ENCODE measurements around the gene DAZAP1.
"Not testable (repeated sequence)": the region's sequence is repeated elsewhere in the genome, so short reads cannot be mapped to it uniquely, and the experiment has no call there.

DAZAP1 gene

DNA sequence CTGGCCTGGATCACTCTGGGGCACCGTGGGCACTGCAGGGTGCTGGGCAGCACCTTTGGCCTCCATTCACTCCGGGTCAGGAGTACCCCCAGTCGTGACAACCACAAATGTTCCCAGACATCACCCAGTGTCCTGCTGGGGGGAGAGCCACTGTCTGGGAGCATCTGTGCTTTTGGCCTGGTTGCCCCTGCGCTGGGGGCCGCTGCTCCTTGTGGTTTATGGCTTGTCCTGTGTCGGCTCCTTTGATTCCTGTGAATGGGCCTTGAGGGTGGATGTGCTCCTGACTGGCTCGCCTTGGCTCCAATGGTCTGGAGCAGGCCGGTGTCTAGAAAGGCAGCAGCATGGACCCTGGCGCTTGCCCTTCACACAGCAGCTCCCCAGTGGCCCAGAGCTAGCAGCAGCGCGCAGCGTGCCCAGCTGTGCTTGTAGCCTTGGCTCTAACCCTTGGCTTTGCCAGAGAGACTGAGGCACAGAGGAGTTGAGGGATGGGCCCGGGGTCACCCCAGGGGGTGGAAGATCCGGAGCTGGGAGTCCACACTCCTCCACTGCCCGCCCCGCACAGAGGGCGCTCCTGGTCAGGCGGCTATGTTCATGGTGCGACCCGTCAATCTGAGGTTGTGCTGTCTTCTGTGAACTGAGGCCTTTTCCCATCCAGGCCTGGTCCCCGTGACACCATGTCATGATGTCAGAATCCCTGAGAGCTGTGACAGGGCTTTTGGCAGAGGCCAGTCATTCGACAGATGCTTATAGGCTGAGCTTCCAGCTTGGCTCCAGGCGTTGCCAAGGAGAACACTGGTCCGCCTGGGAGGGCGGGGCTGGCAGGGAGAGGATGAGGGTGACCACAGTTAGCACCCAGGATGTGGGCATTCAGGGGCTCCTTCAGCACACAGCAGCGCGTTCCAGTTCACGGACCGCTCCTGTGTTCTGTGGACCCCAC lies 4.1 kb downstream of the DAZAP1 start:
- peak; percentile 52 for DNase-seq

DNA sequence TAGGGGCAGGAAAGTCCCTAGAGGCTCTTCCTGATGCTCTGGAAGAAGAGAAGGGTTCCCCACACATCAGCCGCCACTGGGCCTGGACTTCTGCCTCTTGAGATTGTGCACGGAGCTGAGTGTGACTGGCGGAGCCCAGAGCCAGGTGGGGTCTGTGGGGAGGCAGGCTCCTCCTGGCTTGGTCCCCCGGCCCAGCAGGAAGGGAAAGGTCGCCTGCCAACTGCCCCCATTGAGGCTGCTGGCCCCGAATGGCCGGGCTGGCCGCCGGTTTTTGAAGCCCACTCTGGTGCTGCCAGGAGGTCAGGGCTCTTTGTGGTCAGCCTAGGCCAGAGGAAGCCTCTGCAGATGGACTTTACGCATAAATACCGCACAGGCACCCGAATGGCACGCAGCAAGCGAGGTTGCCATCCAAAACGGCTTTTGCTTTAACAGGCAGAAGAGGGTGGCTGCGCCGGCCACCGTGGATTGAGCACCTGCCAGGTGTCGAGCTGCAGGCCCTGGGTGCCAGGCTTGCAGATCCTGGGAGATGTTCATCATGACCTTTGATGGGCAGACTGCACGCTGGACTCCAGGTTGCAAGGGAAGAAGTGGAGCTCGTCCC lies 5.0 kb downstream of the DAZAP1 start:
- DNase-seq, result no peak

DNA sequence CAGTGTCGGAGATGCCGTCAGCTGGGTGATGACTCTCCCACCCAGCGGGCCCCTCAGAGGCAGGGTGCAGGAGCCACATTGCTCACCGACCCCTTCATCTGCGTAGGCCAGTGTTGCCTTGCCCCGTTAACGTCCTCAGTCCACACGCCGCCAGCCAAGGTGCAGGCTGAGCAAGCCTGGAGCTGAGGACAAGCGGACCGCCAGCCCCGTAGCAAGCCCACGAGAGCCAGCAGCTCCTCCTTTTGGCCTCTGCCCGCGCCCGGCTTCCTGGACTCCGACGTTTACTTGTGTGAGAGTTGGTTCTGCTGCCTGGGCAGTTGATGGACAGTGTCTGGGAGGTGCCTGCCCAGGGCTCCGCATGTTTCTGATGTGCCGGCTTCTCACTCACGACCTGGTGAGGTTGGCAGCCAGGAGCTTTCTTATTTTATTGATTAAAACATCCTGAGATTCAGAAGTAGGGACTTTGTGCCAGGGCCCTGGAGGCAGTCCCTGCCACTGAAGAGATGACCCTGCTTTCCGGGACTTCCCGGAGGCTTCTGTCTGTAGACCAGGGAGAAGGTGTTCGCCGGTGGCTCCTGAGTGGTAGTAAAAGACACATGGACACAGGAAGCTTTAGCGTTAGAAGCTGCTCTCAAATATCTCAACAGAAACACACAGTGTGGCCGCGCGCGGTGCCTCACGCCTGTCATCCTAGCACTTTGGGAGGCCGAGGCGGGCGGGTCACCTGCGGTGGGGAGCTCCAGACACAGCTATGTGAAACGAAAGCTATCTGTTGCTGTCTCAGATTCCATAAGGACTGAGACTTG lies 5.8 kb downstream of the DAZAP1 start:
- no peak for DNase-seq

DNA sequence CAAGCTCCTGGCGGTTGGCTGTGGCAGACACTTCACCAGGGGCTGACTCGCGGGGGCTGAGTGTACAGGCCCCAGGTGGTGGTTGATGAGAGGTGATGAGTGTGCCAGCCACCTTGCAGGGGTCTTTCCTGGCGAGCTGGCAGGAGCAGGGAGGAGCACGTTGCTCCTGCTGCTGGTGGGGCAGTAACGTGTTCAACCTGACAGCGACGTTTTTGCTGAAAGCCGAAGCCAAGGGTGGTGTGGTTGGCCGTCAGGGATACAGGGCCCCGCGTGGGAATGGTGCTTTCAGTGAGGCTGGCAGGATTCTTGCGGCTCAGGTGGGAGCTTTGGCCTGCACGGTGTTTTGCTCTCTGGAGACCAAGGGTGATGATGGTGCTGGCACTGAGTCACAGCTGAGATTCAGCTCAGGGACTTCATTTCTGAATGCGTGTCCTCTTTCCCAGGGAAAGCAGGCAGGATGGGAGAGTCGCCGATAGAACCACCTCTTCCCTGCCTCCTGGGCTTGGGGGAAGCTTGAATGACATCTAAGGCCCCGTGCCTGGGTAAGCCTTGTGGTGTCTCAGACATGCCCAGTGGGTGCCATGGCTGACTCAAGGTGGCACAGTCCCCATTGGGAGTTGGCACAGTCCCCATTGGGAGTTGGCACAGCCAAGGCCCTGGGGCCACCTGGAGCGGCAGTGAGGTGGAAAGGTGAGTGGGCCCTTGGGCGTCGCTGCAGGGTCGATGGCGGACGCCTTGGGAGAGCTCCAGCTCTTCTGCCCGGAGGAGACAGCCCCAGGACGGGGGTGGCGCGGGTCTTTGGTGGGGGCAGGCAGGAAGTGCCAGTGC lies 8.8 kb downstream of the DAZAP1 start:
- DNase-seq, result no peak

DNA sequence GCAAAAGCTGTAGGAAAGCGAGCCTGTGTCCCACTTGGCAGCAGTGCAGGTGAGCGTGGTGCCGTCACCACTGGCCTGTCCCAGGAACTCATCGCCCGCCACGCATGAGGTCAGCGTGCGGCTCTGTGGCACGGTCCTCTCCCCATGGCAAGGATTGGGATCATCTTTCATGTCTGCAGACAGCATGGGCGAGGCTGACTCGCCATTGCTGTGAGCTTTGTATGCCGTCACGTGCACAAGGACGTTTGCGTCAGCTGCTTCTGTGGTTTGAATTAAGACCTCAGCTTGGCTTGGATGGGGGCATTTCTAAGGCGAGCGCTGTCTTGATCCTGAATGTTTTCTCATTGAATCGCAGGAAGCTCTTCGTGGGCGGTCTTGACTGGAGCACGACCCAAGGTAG lies 9.8 kb downstream of the DAZAP1 start:
- DNase-seq, result no peak

DNA sequence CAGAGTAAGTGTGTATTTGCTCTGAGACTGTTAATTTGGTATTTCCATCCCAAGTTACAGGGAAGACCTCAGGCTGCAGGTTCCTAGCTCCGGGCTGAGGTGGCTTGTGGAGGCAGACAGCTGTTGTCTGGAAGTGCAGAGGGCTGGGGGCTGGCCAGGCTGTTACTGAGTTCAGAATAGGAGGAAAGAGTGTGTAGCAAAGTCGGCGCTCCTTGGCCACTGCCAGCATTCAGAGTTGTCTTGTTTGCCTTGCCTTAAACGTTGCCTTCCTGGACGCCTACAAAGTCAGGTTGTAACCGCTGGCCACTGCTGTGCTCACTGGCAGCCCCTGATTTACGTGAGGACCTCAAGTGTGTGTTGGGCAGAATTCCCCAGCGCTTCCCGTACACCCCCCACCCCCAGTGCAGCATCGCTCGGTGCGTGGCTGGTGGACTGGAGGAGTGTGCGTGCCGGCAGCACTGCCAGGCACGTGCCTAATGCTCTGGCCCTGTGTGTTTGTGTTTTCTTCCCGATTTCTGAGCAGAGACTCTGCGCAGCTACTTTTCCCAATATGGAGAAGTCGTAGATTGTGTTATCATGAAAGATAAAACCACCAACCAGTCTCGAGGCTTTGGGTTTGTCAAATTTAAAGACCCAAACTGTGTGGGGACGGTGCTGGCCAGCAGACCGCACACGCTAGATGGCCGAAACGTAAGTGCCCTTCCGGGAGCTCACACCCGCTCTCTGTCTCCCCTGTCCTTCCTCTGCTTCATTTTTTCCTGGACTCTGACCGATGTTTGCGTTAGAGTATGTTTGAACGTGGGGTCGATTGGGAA lies 10.5 kb downstream of the DAZAP1 start:
- DNase-seq, result no peak

DNA sequence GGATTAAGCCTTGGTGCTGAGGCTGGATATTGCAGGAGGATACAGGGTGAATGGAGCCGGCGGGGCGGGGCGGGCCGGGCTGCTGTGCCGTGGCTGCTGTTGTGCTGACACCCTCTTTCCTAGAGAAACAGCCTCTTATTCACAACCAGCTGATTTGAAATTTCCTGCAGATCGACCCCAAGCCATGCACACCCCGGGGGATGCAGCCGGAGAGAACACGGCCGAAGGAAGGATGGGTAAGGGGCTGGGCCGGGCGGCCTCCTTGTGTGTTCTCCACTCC lies 11.1 kb downstream of the DAZAP1 start:
- DNase-seq, result no peak

DNA sequence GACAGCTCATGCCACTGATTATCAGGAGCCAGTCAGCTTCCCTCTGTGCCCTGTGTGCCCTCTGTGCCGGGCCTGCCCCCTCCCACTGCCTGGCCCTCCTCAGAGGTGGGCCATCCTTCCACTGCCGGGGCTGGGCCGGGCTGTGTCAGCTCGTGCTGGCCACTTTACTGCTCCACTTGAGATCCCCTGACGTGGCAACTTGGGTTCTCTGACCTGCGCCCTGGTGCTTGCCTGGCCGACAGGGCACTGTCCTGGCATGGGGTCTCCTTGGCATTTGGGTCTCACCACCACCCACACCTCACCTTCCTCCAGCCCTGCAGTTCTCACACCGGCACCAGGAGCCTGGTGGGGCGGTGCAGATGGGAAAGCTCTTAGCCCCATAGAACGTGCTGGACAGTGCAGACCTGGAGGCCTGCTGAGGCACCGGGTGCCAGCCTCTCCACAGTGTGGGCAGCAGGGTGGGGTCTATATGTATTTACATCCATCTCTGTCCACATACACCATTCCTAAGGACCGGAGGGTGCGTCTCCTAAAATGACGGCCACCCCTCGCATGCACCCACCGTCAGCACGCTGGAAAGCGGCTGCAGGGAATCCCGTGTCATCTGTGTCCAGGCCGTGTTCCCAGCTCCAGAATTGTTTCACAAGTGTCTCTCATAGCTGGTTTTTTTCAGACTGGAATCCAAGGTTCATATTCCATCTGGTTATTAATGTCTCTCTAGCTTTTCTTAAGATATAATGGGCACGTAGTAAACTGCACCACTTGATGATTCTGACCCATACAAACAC lies 11.8 kb downstream of the DAZAP1 start:
- no peak for DNase-seq

DNA sequence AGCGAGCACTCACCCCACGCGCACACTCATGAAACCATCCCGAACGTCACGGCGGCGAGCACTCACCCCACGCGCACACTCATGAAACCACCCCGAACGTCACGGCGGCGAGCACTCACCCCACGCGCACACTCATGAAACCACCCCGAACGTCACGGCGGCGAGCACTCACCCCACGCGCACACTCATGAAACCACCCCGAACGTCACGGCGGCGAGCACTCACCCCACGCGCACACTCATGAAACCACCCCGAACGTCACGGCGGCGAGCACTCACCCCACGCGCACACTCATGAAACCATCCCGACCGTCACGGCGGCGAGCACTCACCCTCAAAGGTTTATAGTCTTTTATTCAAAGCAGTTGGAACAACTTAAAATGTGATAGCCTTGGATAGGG lies 12.7 kb downstream of the DAZAP1 start:
- not testable (repeated sequence) for DNase-seq

DNA sequence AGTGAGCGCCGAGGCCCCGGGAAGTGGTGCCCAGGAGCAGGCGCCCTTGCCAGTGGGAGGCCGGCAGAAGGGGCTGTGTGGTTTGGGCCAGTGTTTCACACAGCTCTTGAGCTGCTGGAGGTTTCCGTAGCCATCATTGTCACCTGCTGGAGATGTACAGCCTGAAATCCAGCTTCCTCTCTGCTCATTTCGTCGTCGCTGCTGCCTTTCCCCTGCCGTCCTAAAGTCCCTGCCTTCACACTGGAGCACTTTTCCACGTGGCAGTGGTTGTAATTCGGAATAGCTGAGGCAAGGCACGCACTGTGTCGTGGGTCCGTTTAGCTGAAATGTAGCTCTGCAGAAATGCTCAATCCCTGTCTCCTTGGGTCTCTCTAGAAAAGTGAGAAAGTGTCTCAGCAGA lies 13.2 kb downstream of the DAZAP1 start:
- DNase-seq, result no peak

DNA sequence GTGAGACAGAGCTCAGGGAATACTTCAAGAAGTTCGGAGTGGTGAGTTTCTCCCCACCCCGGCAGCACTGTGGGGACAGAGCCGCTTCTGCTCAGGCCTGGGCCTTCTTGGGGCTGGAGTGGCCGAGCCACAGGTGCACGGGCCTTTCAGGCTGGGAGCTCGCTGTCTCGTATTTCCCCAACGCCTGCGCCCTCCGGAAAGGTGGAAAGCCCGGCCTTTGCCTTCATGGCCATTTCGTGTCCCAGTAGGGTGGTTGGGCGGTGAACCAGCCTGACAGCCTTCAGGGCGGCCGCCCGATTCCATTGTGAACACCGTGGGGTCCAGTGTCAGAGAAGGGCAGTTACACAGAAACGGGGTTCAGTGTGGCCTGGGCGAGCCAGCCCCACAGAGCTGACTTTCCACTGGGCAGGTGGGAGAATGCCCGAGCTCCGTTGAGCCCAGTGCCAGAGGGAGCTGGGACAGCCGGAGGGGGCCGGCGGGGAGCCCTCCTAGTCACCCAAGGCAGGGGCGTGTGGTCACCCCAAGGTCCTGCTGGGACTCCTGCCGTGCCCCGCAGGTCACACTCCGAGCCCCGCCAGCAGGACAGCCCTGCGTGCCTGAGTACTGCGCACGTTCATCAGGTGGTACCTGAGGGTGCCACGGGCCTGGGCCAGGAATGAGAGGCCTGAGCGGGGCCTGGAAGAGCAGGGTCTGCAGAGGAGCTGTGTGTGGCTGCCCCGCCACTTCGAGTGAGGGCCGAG lies 14.0 kb downstream of the DAZAP1 start:
- DNase-seq, result no peak

DNA sequence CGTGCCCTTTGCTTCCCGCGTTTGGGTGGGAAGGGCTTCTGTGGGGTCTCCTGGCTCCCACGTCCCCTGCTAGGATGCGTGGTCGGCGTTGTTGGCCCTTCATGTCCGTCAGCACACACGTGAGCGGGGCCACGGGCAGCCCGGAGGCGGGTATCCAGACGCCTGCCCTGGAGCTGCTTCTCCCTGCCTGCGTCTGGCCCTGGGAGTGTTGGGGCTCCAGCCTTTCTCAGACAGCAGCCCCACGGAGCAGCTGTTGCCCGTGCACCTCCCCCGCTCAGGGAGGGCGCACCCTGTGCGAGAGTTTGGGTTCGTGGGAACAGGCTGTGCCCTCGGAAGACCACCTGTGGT lies 14.5 kb downstream of the DAZAP1 start:
- no peak for DNase-seq

DNA sequence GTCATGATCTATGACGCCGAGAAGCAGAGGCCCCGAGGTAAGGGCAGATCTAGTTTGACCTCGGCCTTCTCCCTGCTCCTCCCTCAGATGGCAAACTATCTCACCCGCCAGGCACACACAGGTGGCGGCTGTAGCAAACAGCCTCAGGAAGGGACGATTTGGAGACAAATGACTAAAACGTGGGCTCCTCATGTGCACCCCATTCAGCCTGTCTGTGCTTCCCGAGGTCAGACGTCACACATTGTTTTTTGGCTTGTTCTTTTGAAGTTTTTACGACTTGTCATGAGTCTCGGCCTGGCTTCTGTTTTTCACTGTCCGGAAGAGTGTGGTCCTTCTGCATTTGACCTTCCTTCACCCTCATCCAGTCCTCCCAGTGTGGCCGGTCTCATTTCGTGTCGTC lies 15.0 kb downstream of the DAZAP1 start:
- no peak for DNase-seq

DNA sequence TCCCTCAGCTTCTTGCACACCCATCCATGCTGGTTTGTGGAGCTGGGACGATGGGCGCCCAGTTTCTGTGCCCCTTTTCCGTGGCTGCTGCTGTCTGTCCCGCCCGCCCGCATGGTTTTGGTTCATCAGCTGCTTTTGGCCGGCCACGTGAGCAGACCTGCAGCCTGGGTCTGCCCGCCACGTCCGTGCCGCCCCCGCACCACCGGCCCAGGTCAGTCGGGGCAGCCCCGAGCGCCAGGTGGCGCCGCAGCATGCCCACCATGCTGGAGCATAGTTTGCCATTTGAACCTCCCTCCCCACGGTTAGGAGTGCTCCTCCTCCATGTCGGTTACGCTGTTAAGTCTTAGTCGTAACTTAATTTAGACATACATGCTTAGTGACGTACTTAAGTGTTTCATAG lies 15.6 kb downstream of the DAZAP1 start:
- DNase-seq, result no peak

DNA sequence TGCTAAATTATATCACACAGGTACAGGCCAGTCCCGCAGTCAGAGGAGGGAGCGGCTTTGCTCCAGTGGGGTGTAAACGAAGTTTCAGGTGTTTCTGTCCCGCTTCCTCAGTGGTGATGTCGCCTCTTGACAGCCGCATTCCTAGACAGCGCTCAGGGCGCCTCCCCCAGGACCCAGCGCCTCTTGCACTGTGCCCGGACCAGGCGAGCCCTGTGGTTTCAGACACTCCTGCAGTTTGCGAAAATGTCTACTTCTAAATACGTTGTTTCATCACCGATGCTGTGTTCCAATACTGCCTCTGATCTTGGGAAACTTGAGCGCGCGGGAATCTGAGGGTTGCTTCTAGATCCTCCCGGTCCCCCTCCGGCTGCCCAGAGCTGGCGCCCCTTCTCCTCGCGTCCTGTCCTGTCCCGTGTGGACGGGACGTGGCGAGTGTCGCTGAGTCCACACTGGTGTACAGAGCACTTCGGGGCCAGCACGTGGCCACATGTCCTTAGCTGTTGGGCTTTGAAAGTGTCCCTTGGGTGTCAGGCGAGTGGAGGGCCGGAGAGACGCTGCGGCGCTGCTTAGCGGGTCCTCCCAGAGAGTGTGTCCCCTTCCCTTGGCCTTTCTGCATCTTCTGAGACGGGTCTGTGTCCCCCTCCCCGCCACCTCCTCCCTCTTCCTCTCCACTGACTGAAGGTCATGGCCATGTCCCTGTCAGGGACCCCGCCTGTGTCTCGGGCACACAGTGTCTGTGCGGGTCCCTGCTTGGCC lies 16.2 kb downstream of the DAZAP1 start:
- DNase-seq, result no peak

DNA sequence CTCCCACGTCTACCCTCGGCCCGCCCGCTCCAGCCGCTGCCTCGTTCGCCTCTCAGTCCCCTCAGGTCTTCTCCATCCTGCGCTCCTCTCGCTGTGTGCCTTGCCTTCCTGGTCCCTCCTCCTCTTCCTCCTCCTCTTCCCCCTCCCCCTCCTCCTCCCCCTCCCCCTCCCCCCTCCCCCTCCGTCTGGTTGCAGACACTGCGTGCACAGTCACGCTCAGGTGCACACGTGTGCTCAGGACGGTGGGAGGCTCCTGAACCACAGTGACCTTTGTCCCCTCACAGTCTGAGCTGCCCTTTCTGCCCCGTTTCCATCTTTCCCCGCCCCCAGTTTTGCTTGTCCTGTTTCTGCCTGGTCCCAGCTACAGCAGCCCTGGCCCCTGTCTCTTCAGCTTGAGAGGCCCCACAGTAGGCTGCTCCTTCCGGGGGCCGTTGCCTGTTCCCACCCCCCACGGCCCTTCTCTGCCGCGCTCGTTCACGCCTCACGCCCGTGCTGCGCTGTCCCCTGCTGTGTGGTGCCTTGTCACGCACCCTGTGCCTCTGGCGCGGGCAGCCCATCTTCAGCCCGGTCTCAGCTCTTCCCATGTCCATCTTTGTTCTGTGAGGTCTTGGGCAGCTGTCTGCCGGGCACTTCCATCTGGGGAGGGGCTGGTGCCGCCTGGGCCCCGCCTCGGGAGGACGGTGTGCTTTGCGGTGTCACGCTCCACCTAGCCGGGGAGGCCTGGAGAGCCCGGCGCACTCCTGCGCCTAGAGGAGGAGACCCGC lies 17.0 kb downstream of the DAZAP1 start:
- no peak for DNase-seq

DNA sequence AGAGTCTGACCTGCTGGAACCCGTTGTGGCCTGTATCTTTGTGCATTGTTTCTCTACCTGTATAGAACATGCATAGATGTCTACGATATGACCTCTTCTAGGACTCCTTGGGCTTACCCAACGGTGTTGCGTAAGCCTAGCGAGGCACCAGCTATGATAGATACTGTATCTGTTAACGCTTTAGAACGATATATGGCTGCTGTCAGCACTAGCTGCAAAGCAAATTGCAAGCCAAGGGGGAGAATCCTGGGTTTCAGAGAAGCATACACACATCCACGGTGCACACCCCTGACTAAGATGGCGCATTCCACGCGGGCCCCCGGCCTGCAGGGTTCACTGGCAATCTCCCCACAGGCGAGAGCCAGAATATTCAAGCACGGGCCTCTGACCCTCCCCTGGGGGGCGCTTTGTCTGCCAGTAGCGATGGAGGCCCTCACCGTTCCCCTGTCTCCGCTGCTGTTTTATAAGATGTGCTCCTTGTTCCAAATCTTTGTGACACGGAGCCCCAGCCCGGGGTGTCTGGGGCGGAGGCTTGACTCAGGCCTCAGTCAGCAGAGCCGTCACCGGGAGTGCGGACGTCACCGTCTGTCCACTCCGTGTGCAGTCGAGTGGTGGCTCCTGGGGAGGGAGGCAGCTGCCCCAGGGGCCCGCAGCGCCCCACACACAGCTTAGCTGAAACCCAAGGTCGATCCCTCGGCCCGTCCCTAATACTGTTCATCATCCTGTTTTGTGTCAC lies 17.9 kb downstream of the DAZAP1 start:
- no peak for DNase-seq

DNA sequence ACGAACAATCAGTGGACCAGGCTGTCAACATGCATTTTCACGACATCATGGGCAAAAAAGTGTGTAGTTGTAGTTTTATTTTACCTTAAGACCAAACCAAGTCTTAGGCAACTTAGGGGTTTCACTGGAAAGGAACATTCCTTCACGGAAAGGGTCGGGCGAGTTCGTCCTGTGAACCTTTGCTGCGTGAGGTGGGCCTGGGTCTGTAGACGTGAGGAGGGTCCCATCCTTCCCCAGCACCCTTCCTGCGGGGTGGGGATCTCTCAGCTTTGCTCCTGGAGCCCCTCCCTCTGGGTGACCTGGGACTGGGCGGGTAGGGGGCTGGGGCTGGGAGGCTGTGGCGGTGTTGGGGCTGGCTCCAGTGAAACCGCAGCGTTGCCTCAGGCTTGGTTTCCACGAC lies 18.5 kb downstream of the DAZAP1 start:
- DNase-seq, result no peak

Measured in CD4-positive, alpha-beta T cell treated with Interleukin-17A for 1 hour (primary cell).